K562 (cell line): ENCODE measurements around the gene RAD21L1. TPM values are rescaled to one million over a fixed set of nuclear protein-coding genes. Genes with fewer than 3 reads are reported as not detected.
A peak's percentile ranks its signal among the peaks of the same experiment; 100 is the strongest.

Experiments
- BDP1 ChIP-seq: IDR thresholded peaks from 3 replicates; pipeline ENCODE4 v1.6.1; 2011; ENCODE audit not compliant: insufficient read length, insufficient read depth
- CREB3L1 ChIP-seq: fragments of 450-650 bp; IDR thresholded peaks from 2 replicates; pipeline ENCODE4 v1.6.1; 2014; ENCODE audit warnings: low read depth, mild to moderate bottlenecking, moderate library complexity, borderline replicate concordance
- ESRRA ChIP-seq: fragments of 450-650 bp; IDR thresholded peaks from 2 replicates; pipeline ENCODE4 v1.6.1; 2014; ENCODE audit warnings: low read depth, mild to moderate bottlenecking, moderate library complexity, borderline replicate concordance
- HOXB6 ChIP-seq: fragments of 250-450 bp; sonication (Bioruptor Pico); IDR thresholded peaks from 2 replicates; pipeline ENCODE4 v1.5.1; 2022; ENCODE audit warnings: mild to moderate bottlenecking, borderline replicate concordance
- ID3 ChIP-seq, 2 experiments: fragments of 250-450 bp in 1 of 2; fragments of 450-650 bp in 1 of 2; sonication (Bioruptor Pico) in 1 of 2; IDR thresholded peaks; 2 replicates each; pipeline versions ENCODE4 v1.6.1 to v1.8.0; 2016 to 2021; ENCODE audit warnings: mild to moderate bottlenecking in 2 of 2, moderate library complexity in 2 of 2, missing compliant biosample characterization in 1 of 2, missing genetic modification characterization in 1 of 2
- ILK ChIP-seq: fragments of 450-650 bp; IDR thresholded peaks from 2 replicates; pipeline ENCODE4 v1.6.1; 2016; ENCODE audit warnings: missing genetic modification characterization, low read depth, mild to moderate bottlenecking, missing compliant biosample characterization, moderate library complexity, borderline replicate concordance
- MCM3 ChIP-seq: fragments of 450-650 bp; IDR thresholded peaks from 2 replicates; pipeline ENCODE4 v1.6.1; 2016
- MCM5 ChIP-seq: fragments of 450-650 bp; IDR thresholded peaks from 2 replicates; pipeline ENCODE4 v1.6.1; 2016; ENCODE audit warnings: low read depth
- MYBL2 ChIP-seq, 2 experiments: fragments of 450-650 bp in 1 of 2; sonication (generic) in 1 of 2; formaldehyde crosslinking in 1 of 2; IDR thresholded peaks; 2 replicates each; pipeline versions ENCODE4 v1.6.1 to v1.8.1; 2017 to 2022; ENCODE audit warnings: borderline replicate concordance in 1 of 2, inconsistent platforms in 1 of 2, low read depth in 1 of 2, mild to moderate bottlenecking in 1 of 2, missing genetic modification reagents in 1 of 2, moderate library complexity in 1 of 2
- NFATC3 ChIP-seq: fragments of 450-650 bp; IDR thresholded peaks from 2 replicates; pipeline ENCODE4 v1.6.1; 2017; ENCODE audit warnings: mild to moderate bottlenecking
- PTTG1 ChIP-seq: fragments of 450-650 bp; IDR thresholded peaks from 2 replicates; pipeline ENCODE4 v1.6.1; 2016; ENCODE audit warnings: low read depth, mild to moderate bottlenecking, missing genetic modification characterization, missing compliant biosample characterization
- RBM17 ChIP-seq: fragments of 200-400 bp; formaldehyde crosslinking; IDR thresholded peaks from 2 replicates; pipeline ENCODE4 v1.6.1; 2017; ENCODE audit warnings: low read depth, mild to moderate bottlenecking, low read length, borderline replicate concordance
- SREBF1 ChIP-seq: fragments of 150-350 bp; IDR thresholded peaks from 2 replicates; pipeline ENCODE4 v1.6.1; 2014; ENCODE audit warnings: antibody characterized with exemption, low read depth, low read length, borderline replicate concordance
- SREBF2 ChIP-seq: sonication (generic); formaldehyde crosslinking; IDR thresholded peaks from 2 replicates; pipeline ENCODE4 v1.4.0; 2020; ENCODE audit warnings: mild to moderate bottlenecking, missing genetic modification reagents
- TEAD4 ChIP-seq, 2 experiments: sonication (generic) in 1 of 2; formaldehyde crosslinking in 1 of 2; IDR thresholded peaks; 2 replicates each; pipeline versions ENCODE4 v1.6.1 to v1.8.0; 2012 to 2022; ENCODE audit warnings: borderline replicate concordance in 1 of 2, inconsistent platforms in 1 of 2, low read length in 1 of 2, mild to moderate bottlenecking in 1 of 2, missing genetic modification reagents in 1 of 2
- THRA ChIP-seq: fragments of 450-650 bp; IDR thresholded peaks from 2 replicates; pipeline ENCODE4 v1.6.1; 2017; ENCODE audit warnings: mild to moderate bottlenecking, moderate library complexity
- TOE1 ChIP-seq, 2 experiments: fragments of 450-650 bp in 1 of 2; sonication (generic) in 1 of 2; formaldehyde crosslinking in 1 of 2; IDR thresholded peaks; 2 replicates each; pipeline versions ENCODE4 v1.7.1 to v1.8.0; 2016 to 2022; ENCODE audit warnings: borderline replicate concordance in 2 of 2, mild to moderate bottlenecking in 2 of 2, antibody characterized with exemption in 1 of 2, inconsistent platforms in 1 of 2, low read depth in 1 of 2, missing genetic modification reagents in 1 of 2, moderate library complexity in 1 of 2
- TRIM24 ChIP-seq, 2 experiments: fragments of 450-650 bp; IDR thresholded peaks; 2 replicates each; pipeline ENCODE4 v1.6.1; 2016
- U2AF1 ChIP-seq: fragments of 200-400 bp; formaldehyde crosslinking; optimal IDR thresholded peaks from 2 replicates; pipeline ENCODE3; 2017; ENCODE audit warnings: mild to moderate bottlenecking, low read depth, low read length, moderate library complexity
- ZFP1 ChIP-seq: fragments of 450-650 bp; formaldehyde crosslinking; IDR thresholded peaks from 2 replicates; pipeline ENCODE4 v1.4.0; 2020; ENCODE audit warnings: mild to moderate bottlenecking, mixed read lengths
- ZFX ChIP-seq: sonication (generic); formaldehyde crosslinking; IDR thresholded peaks from 2 replicates; pipeline ENCODE4 v1.8.0; 2022; ENCODE audit warnings: mild to moderate bottlenecking, missing genetic modification reagents, moderate library complexity
- ZNF24 ChIP-seq: fragments of 450-650 bp; IDR thresholded peaks from 2 replicates; pipeline ENCODE4 v1.6.1; 2016
- ZNF589 ChIP-seq: fragments of 200-800 bp; sonication (Bioruptor generic); IDR thresholded peaks from 2 replicates; pipeline ENCODE4 v1.6.1; 2016; ENCODE audit warnings: low read depth, missing genetic modification characterization, missing compliant biosample characterization
- ZNF830 ChIP-seq: fragments of 250-450 bp; sonication (Bioruptor Pico); IDR thresholded peaks from 2 replicates; pipeline ENCODE4 v1.5.0; 2021; ENCODE audit warnings: mild to moderate bottlenecking
- polyA plus RNA-seq, 8 experiments: library from polyadenylated mRNA; depleted of rRNA in 4 of 8; stranded (reverse) in 5 of 8; unstranded in 3 of 8; fragments of >200 nt; fragmentation: Nextera tagmentation in 2 of 8; fragmentation: Illumina TruSeq in 1 of 8; extraction: Ambion mirVana in 2 of 8; extraction: Trizol in 1 of 8; gene quantifications; 2 replicates each; pipeline versions ENCODE4 v1.2.1 to v1.2.3, GENCODE V29; 2011 to 2014; ENCODE audit warnings: inconsistent platforms in 1 of 8, missing spikeins in 1 of 8
- total RNA-seq, 7 experiments: library from RNA; depleted of rRNA in 6 of 7; stranded (reverse); fragments of >200 nt in 6 of 7; fragmentation: Illumina TruSeq in 2 of 7; extraction: Trizol in 2 of 7; gene quantifications; 2 replicates each; pipeline versions ENCODE4 v1.2.1 to v1.2.3, GENCODE V29; 2011 to 2021; ENCODE audit warnings: low replicate concordance in 1 of 7
- TF ChIP-seq, protein P1 (sequence below): fragments of 250-450 bp; sonication (Bioruptor Pico); IDR thresholded peaks from 2 replicates; pipeline ENCODE4 v1.8.0; 2022; ENCODE audit warnings: moderate library complexity, mild to moderate bottlenecking, inconsistent platforms

The RAD21L1 gene
- total and polyA plus RNA-seq, 9 of the 15 experiments (the other 6 are each of a cell fraction or from before 2014, with no cell fraction given): 0.17 to 1.7 (median 0.45) TPM; not detected in 1

GRCh38 chr20:1187605-1188171 lies 38.2 kb upstream of the RAD21L1 start (continued):
- TF ChIP-seq, protein P1, sequence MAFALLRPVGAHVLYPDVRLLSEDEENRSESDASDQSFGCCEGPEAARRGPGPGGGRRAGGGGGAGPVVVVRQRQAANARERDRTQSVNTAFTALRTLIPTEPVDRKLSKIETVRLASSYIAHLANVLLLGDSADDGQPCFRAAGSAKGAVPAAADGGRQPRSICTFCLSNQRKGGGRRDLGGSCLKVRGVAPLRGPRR (CRISPR knock-in tag): no peak
- no peak for TF ChIP-seq THRA
- TF ChIP-seq TEAD4 (IDR thresholded peaks at IDR 0.05; ENCODE audit: low read length): peak; percentile 71
- no peak for TF ChIP-seq TEAD4 (CRISPR knock-in tag; IDR thresholded peaks at IDR 0.05; ENCODE audit: borderline replicate concordance)
- peak; percentile 64 for TF ChIP-seq TOE1 (IDR thresholded peaks at IDR 0.05; ENCODE audit: borderline replicate concordance)
- TF ChIP-seq TOE1 (CRISPR knock-in tag; IDR thresholded peaks at IDR 0.05; ENCODE audit: borderline replicate concordance, low read depth): no peak
- no peak for TF ChIP-seq ZNF24
- no peak for TF ChIP-seq ILK
- TF ChIP-seq MCM5: no peak
- TF ChIP-seq BDP1: no peak
- TF ChIP-seq ID3 (CRISPR knock-in tag; IDR thresholded peaks at IDR 0.05): no peak
- TF ChIP-seq ID3 (tag; IDR thresholded peaks at IDR 0.05): peak; percentile 99
- no peak for TF ChIP-seq SREBF1
- TF ChIP-seq TRIM24 (IDR thresholded peaks at IDR 0.05): peak; percentile 38 to 88; a peak in 3 of 4 replicates
- TF ChIP-seq ZFX (CRISPR knock-in tag): no peak; the same call in 1 of the 2 replicates
- no peak for TF ChIP-seq MYBL2 (IDR thresholded peaks at IDR 0.05; ENCODE audit: low read depth)
- no peak for TF ChIP-seq MYBL2 (CRISPR knock-in tag; IDR thresholded peaks at IDR 0.05; ENCODE audit: borderline replicate concordance)
- TF ChIP-seq PTTG1 (tag): no peak
- TF ChIP-seq ZNF830: no peak
- no peak for TF ChIP-seq HOXB6 (CRISPR knock-in tag)
- TF ChIP-seq NFATC3: no peak
- TF ChIP-seq SREBF2 (CRISPR knock-in tag): no peak
- TF ChIP-seq ESRRA: peak; percentile 76
- TF ChIP-seq MCM3: no peak
- no peak for TF ChIP-seq RBM17
- TF ChIP-seq CREB3L1: no peak
- no peak for TF ChIP-seq ZFP1
- no peak for TF ChIP-seq U2AF1
- TF ChIP-seq ZNF589 (CRISPR knock-in tag): peak; percentile 73; the same call in 1 of the 2 replicates
